ENCODE results near the gene DHRS12.

The DHRS12 gene, protein sequence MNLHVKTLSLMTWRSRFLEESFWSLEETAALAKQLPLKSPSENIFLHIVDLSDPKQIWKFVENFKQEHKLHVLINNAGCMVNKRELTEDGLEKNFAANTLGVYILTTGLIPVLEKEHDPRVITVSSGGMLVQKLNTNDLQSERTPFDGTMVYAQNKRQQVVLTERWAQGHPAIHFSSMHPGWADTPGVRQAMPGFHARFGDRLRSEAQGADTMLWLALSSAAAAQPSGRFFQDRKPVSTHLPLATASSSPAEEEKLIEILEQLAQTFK

DNA sequence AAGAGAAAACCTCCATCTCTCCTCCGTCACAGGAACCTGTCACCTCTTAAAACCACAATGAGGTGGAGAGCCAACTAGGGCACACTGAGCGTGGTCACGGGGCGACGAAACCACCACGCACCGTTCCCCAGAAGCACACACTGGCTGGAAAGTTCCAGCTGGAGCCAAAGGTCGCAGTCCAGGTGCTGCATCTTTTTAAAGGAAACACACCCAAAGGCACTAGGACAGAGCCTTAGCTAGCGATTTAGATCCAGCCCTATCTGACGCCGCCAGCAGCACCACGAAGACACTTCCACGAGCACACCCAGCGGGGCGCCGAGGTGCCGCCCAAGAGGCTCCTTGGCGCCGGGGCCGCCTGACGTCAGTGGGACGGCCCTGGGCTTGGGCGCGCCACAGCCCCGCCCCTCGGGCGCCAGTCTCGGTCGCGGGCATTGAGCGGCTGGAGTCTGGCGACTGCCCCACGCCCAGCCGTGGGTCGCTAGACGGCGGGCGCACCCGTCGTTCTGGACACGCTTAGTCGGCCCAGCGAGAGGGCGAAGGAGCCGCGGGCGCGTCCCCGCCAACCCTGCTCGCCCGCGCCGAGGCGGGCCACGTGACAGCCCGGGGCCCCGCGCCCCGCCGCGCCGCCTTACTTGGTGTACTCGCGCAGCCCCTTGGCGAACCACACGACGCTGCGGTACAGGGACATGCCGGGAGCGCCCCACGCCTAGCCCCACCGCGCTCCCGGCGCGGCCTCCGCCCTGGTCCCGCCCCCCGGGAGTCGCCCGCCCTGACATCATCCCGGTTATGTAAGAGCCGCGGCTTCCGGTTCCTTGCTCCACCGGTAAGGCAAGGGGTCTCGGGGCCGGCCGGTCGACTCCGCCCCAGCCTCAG, at the start of gene DHRS12:
TSS of gene DHRS12 (minus strand) at position 742 of the 873 bp plus-strand sequence. CDS start 4,504 bp downstream, outside the sequence.
- peak; percentile 89 for DNase-seq

DNA sequence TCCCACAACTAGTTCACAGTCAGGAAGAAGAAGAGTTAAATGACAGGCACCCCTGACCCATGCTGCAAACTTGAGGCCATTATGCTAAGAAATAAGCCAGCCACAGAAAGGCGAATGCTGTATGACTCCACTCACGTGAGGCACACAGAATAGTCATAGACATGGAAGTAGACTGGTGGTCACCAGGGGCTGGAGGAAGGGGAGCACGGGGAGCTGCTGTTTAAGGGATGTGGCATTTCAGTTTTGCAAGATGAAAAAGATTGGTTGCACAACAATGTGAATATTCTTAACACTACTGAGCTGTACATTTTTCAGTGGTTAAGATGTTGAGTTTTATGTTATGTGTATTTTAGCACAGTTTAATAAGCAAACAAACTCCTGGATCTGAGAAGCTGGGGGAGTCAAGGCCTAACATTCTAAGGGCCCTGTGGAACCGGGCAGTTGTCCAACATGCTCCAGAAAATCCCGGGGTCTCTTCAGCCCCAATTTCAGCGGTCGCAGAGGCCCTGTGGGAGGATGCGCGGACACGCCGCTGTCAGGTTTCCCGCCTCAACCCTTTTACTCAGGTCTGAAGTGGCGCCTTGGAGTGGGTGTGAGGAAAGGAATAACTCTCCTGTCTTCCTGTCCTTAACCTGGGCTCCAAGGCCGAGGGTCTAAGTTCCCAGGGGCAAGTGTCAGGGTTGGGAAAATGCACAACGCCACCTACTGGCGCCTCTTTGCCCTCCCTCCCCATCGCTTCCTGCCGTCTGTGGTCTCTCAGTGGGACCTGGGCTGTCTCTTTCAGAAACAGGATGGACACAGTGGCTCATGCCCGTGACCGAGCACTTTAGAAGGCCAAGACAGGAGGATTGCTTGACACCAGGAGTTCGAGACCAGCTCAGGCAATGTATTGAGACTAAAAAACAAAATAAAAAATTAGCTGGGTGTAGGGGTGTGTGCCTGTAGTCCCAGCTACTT, 45.5 kb upstream of the DHRS12 start:
- peak; percentile 58 for DNase-seq

DNA sequence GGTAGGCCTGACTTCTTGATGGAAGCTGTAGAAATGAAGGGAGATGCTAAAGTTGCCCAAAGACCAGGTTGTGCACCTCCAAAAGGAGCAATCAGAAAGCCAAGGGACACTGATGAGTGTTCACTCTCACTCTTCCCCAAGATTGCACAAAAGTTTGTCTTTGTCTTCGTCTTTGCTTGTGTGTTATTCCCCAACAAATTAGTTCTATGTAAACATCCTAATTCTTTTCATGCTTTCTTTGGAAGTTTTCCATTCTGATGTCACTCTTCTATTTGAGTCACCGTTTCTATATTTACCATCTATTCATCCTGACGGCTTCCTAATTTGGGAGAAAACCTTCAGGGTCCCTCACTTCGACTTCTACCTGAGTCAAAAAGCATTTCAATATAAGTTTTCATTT, 44.7 kb upstream of the DHRS12 start:
- no peak for DNase-seq

DNA sequence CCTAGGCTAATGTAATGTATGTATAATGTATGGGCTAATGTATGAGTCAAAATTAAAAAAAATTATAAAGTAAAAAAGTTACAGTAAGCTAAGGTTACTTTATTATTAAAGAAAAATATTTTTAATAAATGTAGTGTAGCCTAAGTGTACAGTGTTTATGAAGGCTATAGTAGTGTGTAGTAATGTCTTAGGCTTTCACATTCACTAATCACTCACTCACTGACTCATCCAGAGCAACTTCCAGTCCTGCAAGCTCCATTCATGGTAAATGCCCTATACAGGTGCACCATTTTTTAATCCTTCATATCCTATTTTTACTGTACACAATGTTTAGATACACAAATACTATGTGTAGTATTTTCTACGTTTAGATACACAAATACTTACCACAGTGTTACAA, 42.8 kb upstream of the DHRS12 start:
- DNase-seq = no peak

DNA sequence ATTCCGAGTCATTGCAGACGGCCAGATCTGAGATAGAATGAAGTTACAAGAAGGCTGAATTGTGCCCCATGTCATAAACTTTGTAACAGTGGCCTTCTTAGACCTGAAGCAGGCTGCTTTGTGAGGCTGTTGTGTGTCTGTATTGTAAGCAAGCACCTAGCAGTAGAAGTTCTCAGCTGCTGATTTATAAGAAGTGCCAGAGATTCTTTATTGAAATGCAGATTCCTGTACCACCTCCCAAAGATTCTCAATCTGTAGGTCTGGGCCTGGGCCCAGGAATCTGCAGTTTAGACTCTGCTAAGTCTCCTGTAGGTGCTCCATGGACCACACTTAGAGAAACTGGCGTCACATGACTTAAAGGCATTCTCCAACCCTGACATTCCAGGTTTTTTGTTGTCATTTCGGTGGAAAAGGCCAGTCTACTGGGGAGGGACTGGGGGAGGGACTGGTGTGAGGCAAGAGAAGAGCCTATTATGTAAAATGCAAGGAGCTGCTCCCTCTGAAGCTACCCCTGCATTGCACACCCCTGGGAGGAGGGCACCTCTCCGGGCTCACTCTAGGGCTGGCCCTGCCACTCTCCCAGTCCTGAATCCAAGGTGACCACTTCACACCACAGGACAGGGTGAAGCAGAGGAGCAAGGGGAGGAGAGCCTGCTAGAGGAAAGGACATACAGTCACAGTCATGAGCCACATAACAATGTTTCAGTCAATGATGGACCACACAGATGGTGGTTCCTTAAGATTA, 41.8 kb upstream of the DHRS12 start:
- DNase-seq = no peak

DNA sequence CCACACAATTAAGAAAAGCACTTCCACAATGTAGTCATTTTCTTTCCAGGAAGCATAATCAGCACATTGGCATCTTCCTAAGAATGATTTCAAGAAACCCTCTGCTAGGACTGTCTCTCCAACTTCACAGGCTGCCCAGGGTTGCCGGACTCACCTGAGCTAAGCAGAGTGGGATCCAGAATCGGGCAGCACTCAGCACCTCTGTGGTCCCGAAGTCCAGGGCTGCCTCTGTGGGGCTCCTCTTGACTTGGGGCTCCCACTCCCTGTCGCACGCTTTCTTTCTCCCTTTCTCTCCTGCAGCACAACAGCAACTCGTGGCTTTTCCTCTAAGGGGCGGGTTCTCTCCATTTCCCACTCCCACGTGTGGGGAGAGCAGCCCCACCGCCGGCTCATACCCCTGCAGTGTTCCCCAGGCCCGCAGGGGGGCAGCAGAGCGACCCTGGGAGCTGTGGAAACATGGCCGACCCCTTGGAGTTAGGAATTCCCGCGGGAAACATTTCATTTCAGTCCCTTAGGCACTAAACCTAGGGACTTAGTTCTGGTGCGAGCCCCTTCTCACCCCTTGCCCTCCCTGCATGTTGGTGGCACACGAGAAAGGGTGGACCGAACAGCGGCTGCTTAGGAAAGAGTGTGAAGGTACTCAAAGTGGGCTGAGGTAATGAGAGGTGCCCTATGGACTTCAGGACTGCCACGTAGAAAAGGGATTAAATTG, 41.1 kb upstream of the DHRS12 start, which contains the start of gene TMEM272:
TSS of gene TMEM272 (minus strand) at position 316 of the 712 bp plus-strand sequence. CDS start 6,647 bp downstream, outside the sequence.
- DNase-seq = peak; percentile 77

DNA sequence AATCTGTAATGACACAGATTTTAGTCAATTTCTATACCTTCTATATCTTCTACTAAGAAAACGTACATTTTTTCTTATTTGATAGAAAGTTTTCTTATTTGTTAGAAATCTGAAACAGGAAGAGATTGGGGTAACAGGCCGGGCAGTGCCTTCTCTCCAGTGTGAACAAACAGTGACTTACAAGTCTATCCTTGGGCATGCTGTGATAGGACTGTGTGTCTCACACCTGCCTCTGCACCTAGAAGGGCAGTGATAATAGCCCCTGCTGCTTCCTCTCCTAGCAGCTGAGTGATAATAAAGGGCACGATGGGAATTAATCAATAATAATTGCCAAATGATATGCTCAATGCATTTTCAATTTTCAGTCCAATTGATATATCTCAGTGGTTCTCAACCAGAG, 39.6 kb upstream of the DHRS12 start:
- DNase-seq = no peak

DNA sequence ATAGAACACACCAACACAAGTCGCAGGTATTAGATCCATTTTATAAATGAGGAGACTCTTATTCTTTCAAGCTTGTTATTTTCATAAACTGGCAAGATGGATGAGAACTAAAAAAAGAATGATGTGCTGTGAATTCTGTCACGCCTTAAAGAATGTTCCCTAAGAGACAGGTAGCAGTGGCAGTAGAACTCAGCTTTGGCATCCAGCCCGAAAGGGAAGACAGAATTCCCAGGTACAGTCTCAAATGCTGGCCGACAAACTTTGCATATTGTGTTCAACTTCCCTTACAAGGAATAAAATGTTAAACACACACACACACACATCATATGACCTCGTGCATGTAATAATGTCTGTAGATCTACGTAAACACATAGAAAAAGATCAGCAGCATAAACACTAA, 37.8 kb upstream of the DHRS12 start:
- no peak for DNase-seq

DNA sequence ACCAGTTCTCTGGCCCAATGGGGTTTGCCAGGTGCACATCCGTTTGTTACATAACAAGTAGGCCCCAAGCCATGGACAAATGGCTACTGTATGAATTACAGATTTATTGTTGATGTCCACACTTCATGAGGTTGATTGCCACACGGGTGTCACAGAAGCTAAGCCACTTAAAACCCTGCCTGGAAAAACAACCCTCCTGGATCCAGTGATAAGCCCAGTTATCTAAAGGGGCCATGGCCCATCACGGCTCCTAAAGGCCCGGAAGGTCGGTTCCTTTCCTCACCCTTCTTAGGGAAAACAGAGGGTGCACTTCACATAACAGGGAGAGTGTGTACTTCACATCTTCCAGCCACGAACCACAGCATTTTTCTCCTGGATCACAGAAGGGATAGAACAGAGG, 37.0 kb upstream of the DHRS12 start:
- DNase-seq = no peak

DNA sequence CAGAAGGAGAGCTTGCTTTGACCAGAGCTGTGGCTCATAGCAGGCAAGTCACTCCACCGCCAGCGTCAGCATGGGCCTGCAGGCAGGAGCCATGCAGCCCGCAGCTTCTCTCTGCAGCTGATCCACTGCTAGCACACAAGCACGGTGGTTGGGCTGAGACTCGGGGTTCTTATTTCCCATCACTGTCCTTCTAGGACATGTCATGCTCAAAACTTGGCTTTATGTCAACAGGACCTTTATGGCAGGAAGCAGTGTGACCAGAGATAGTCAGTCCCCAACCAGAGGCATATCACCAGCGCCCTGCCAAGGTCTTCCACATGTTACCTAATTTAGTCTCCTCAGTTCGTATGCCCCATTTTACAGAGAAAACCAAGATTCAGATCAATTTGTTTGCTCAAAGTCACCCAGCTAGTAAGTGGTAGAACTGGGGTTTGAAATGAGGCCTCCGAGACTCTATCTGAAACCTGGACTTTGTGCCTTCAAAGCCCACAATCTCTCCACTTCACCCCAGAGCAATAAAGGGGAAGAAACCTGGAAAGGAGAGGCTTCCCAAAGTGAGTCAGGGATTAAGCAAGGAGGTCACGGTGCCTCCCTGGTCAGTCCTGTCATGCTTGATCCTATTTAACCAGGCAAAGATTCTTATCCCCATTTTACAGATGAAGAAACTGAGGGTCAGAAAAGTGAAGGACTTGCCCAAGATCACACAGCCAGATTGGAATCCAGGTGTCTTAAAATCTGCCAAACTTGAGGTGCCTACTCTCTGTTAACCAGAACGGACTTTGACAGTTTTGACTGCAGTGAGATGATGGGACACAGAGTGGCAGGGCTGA, 36.0 kb upstream of the DHRS12 start:
- no peak for DNase-seq

DNA sequence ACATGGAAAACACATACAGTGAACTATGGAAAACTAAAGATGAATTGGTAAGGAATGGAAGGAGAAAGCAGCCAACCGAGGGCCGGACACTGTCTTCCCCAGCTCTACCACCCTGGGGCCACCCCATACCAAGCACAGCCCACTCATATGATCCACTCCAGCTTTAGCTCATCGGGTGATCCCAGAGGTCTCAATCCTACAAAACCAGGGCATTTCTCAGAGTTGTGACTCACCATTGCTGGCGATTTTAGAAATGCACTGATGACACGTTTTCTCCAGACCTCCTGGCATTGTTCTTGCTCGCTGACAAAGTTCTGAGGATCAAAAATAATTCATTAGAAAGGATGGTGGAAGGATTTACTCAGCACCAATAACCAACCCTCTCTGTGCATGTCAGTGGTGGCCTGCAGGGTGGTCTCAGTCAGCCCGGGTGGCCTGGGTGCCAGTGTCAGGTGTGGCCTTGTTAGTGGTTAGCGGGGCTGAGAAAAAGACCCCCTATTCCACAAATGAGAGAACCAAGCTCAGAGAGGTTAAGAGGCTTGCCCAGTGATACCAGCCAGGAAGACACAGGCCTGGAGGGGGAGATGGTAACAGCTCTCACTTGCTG, 34.4 kb upstream of the DHRS12 start:
- DNase-seq = no peak

DNA sequence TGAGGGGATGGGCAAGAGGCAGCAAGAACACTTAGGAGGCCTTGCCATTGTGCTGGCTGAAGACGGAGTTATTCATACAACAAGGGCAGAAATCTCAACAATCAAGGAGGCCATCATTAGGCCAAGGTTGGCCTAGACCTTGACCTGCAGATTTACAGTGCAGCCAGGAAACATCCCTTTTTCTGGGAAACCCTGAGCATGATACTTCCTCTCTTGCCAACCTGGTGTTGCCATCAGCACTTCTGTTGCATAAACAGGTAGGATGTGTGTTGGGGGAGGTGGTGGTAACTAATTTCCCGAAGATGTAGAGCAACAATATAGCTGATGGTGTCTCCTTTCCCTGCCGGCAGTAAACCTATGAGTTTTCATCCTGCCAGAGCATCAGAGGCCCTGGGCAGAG, 33.1 kb upstream of the DHRS12 start:
- no peak for DNase-seq

DNA sequence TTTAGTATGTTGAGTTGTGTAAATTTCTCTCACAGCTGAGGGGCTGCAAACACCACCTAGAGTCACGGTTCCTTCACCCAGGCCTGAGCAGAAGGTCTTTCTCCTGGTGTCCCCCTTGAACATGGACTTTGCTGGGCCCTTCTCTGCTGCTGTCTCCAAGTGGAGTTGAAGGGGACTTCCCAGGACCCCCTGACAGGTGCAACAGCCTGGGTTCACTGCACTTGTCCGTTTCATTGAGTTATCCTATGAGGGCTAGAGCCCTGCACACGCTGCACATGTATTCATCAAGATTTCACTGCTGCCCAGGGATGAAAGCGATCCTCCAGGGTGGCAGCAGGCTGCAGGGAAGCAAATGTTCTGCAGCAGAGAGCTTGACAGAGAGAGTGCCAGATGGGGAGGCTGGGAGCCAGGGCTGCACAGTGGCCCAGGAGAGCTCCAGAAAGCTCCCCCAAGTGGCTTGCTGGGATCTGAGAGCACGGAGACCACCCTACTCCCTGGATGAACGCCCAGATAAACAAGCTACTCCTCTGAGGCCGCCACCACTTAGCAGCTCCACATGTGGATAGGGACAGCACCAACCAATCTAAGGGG, 30.7 kb upstream of the DHRS12 start:
- DNase-seq = no peak

DNA sequence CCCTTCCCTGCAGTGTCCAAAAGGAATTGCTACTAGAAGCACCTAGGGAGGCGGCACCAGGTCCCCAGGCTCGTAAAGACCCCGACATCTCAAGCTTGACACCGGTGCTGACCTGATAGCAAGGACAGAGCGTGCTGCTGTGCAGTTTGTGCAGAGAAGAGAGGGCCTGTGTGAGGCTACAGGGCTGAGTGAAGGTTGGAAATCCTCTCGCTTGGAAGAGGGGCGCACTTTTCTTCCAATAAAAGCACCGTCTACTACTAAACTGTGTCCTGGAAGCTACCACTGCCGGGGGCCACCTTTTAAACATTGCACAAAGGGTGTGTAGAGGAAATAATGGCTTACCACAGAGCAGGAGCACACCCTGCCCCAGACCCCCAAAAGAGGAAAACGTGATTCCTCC, 30.0 kb upstream of the DHRS12 start:
- no peak for DNase-seq

DNA sequence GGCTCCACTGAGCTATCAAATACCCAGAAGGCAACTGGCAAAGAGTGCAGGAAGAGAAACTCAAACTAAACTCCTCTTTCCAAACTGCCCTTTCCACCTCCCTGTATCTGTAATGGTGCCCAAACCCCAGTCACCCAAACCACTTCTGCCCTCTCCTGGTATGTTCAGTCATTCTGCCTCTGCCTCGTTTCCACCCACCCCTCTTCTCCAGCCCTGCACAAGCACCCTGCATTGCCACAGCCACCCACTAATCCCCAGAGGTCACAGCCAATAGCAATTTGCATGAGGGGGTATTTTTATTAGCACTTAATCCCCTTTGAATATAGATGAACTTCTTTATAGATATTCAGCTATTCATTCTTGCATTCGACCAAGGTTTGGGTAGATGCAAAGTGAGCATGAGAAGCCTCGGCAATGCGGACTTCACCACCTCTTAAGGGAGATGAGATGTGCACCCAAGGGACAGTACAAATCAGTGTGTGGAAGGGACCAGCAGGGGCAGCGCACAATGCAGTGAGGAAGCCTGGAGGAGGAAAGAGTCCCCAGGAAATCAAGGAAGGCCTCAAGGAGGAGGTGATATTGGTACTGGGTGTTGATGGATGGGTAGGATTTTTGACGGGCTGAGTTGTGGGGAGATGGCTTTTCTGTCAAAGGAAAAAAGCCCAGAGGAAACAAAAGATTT, 28.6 kb upstream of the DHRS12 start:
- peak; percentile 60 for DNase-seq

DNA sequence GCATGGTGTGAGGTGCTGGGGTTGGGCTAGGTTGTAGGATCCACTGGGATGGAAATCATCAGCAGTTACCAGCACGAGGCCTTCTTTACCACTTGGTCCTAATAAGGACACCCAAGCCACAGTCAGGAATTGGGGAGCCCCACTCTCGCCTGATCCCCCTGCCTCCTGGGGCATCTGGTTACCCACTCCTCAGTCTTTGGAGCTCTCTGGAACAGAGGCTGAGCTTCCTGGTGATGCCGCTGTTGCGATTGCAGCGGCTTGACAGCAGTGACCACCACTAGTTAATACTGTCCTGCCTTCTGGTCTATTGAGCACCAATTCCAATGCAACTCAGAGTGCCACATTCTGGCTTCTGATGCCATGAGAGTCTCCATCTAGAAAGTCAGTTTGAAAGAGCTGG, 27.6 kb upstream of the DHRS12 start:
- no peak for DNase-seq

DNA sequence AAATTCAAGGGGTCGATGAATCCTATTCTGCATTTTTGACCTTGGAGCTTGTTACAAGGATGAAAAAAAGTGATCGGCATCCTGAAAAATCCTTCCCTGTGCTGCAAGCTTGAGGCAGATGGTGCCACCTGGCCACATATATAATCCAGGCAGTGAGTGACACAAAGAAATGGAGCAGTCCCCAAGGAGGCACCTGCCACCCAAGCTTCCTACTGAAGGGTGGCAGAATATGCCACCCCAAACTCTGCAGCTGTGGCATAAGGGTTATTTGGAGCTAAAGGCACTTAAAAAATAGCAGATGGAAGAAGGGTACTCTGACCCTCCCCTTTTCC, 25.6 kb upstream of the DHRS12 start:
- DNase-seq = no peak

DNA sequence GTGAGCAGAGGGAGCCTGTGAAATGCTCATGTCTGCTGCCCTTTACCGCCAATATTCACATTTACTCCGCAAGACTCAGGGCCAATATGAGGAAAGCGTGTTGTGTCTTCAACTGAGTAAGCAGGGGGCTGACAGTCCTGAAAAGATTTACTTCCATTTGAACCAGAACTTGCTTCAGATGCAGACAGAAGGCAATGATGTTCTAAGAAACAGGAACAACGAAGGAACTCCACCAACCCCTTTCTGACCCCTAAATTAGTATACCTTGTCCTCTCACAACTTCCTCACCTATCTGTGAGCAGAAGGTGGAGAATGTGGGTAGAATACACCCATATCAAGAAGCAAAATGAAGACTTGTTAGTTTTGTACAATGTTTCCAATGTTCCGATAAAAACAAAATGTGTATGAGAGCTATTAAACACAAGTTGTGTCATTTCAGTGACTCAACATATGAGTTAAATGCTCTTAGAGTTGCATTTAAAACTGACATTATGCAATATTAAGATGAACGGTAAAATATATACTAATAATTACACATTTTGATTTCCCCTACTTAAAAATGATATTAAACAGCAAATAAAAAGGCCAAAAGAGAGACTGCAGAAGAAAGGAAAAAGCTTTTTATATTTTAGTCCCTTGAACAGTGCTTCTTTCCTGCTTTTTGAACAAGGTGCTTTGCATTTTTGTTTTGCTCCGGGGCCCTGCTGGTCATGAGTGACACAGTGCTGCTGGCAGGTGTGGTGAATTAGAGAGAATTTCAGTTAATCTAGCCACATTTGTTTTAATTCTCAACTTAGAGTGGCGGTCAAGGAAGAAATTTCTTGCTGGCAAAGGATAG, 25.0 kb upstream of the DHRS12 start:
- no peak for DNase-seq
